Uterus (tissue), 2 donors: ENCODE data around the gene SLC26A2.

Experiments
- CTCF ChIP-seq, 4 experiments: fragments of 200-600 bp in 2 of 4; fragments of 450-650 bp in 2 of 4; sonication (generic) in 2 of 4; IDR thresholded peaks; one replicate each; pipeline ENCODE4 v1.5.1; 2016 to 2019; ENCODE audit warnings: antibody characterized with exemption in 4 of 4, mild to moderate bottlenecking in 2 of 4, moderate library complexity in 1 of 4
- POLR2A ChIP-seq, 2 donors: fragments of 450-650 bp; IDR thresholded peaks; one replicate each; pipeline ENCODE4 v1.6.1; 2016; ENCODE audit warnings: antibody characterized with exemption in 2 of 2, mild to moderate bottlenecking in 1 of 2, moderate library complexity in 1 of 2

DNA sequence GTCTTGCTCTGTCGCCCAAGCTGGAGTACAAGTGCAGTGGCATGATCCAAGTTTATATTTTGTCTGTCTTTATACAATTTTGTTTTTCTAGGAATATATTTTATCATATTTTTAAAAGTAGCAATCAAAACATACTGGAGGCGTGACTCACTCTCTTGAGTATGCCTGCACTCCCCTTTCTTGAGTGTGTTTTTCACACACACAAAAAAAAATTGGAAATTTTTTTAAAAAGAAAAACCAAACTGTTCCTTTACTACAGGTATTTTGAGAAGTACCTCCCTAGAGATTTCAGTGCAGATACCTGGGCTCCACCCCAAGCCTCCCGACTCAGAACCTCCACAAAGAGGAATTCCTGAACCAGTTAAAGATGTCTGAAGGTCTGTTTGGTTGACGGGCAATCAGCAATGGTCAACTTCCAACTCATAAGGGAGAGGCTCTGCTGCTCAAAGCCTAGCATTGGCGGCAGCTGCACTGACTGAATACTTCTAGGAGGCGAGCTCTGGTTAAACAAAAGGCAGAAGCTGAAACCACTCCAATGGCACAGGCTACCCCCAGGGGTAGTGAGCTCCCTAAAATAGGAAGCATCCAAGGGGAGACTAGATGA is 43.4 kb upstream of the SLC26A2 start:
- TF ChIP-seq CTCF (IDR thresholded peaks at IDR 0.05) (no peak), POLR2A (IDR thresholded peaks at IDR 0.05) (no peak)
